ENCODE measurements around the gene AKT1.

AKT1 gene

DNA sequence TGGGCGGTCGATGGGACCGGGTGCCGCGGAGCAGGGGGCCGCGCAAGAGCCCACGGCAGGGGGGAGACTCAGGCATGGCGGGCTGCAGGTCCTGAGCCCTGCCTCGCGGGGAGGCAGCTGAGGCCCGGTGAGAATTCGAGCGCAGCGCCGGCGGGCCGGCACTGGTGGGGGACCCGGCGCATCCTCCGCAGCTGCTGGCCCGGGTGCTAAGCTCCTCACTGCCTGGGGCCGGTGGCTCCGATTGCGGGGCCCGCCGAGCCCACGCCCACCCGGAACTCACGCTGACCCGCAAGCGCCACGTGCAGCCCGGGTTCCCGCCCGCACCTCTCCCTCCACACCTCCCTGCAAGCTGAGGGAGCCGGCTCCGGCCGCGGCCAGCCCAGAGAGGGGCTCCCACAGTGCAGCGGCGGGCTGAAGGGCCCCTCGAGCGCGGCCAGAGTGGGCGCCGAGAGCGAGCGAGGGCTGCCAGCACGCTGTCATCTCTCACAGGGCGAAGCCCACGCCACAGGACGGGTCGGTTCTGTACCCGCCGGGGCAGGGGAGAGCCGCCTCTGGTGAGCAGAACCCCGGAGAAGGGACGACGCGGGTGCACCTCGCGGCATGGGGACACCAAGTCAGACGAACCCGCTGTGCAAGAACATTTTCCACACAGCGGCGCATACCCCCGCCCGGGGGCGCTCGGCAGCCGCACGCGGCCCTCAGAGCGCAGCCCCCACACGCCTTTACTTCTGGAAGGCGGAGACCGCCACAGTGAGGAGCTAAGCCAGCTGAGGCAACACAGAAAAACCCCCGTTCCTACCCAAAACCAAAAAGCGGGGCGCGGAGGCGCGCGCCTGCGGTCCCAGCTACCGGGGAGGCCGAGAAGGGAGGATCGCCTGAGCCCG, 43.8 kb downstream of the AKT1 start:
- DNase-seq: no peak

DNA sequence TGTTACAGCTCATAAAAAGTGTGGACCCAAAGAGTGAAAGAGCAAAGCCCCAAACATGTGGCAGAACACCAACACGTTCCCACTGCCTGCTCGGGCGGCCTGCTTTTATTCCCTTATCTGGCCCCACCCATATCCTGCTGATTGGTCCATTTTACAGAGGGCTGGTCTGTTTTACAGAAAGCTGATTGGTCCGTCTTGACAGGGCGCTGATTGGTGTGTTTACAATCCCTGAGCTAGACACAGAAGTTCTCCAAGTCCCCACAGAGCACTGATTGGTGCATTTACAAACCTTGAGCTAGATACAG, 44.8 kb downstream of the AKT1 start:
- peak in 1 of 2 donors; percentile 15 for DNase-seq

DNA sequence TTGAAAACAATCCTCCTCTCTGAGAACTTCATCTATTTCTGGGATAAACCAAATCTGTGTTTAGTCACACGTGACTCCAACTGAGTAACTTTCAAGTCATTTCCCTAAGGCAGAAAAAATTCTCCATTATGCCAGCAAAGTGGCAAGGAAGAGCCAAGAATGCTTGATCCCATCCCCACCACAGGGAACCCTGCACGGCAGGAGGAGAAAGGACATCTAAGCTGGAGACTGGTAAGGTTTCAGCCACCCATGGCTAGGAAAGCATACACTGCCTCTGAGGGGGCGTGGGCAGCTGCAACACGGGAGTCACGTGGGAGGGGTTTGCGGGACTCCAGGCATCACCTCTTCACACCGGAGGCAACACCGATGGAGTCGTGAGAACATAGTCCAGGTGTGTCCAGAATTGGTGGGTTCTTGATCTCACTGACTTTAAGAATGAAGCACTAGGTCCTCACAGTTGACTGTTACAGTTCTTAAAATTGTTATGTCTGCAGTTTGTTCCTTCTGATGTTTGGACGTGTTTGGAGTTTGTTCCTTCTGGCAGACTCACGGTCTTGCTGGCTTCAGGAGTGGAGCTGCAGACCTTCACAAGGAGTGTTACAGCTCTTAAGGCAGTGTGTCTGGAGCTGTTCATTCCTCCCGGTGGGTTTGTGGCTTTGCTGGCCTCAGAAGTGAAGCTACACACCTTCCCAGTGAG, 45.3 kb downstream of the AKT1 start:
- DNase-seq: no peak

- DNase-seq: no peak
Measured at GRCh38 chr14:104749111-104749649, 46.4 kb downstream of the AKT1 start.

DNA sequence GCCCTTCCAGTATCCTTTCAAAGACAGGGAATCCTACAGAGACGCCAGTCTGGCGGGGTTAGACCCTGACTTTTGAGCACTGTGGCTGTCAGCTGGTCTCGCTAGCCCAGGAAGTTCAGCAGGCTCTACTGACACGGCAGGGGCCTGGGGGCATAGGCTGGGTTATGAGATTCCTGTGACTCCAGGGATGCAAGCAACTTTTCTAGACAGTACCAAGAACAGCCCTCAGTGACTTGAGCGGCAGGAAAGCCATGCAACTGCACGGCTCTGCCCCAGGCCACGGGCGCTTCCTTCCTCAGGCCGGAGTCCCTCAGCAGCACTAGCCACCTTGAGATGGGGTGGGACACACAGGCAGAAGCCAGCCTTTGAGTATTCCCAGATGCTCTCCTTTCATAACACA, 47.7 kb downstream of the AKT1 start:
- no peak for DNase-seq

DNA sequence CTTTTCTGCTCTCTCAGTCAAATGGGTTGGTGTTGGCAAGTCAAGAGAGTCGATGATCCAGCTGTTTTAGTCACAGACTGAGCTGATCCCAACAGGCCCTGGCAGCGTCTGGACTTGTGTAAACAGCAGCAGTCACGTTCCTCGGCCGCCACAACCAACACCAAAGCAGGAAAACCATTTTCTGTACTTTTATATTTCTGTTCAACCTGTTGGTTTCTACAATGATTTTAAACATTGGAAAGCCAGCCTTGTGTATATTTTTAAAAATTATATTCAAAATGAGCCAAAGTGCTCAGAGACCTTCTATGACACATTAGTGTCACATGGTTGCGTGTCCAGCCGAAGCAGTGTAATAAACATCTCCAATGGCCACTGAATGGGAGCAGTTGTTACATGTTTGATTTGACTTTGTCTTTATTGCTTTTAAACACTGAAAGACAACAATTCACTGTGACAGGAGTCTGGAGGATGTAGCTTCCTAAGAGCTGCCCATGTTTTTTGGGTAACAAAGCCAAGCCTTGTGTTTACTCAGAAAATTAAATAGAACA, 48.5 kb downstream of the AKT1 start:
- no peak for DNase-seq

GRCh38 chr14:104746071-104746545, 49.4 kb downstream of the AKT1 start:
- no peak for DNase-seq

- DNase-seq: no peak
Measured at GRCh38 chr14:104745431-104745830, 50.1 kb downstream of the AKT1 start.

GRCh38 chr14:104744484-104744883, 51.1 kb downstream of the AKT1 start:
- DNase-seq: no peak

DNA sequence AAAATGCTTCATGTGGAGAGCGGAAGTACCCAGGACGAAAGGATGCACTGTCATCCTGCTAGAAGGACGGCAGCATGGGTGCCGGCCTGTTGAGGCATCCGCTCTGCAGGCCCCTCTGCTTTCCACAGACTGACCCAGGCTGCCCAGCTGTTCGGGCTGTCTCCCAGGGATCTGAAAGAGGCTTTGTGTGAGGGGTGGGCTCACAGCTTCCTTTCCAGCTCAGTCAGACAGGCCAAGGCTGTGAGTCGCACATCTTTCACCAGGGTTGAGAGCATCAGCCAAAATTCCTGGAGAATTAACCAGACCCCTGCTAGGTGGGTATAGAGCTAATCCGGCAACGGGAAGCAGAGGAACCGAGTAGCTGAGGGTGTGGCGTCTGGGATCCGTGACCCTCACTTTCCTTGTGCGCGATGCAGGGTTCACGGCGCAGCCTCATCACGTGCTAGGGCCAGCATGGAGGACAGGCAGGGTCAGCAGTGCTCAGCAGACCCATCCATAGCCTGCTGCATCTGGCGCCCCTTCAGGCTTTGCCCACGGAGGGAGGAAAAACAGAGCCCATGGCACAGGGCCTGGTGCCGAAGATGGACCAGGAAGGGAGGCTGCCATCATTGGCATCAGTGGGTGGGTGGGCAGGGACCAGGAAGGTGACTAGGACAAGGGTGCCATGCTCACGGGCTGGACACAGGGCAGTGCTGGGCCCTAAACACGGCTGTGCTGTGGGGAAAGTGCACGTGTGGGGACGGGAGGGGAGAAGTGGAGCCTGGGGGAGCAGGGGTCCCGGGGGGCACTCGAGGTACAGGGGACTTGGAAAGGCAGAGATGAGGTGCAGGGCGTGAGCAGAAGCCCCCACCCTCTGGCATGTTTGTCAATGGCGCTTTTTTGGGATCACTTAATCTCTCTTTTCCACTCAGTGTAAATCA, 51.8 kb downstream of the AKT1 start:
- no peak for DNase-seq

GRCh38 chr14:104742586-104743455, 52.7 kb downstream of the AKT1 start:
- DNase-seq: no peak

DNA sequence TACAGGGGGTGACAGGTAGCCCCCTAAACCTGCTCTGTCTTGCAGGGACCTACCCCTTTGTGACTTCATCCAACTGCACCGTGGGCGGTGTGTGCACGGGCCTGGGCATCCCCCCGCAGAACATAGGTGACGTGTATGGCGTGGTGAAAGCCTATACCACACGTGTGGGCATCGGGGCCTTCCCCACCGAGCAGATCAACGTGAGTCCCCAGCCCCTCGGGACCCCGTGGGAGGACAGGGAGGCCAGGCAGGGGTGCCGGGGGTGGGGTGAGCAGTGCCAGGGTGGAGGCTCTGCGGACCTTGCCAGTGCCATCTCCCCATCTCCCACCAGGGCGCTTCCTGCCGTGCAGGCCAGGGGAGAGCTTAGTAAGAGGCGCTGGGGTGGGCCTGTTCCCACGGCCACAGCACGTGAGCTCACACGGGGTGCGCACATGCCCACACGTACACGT, 53.7 kb downstream of the AKT1 start:
- no peak for DNase-seq

DNA sequence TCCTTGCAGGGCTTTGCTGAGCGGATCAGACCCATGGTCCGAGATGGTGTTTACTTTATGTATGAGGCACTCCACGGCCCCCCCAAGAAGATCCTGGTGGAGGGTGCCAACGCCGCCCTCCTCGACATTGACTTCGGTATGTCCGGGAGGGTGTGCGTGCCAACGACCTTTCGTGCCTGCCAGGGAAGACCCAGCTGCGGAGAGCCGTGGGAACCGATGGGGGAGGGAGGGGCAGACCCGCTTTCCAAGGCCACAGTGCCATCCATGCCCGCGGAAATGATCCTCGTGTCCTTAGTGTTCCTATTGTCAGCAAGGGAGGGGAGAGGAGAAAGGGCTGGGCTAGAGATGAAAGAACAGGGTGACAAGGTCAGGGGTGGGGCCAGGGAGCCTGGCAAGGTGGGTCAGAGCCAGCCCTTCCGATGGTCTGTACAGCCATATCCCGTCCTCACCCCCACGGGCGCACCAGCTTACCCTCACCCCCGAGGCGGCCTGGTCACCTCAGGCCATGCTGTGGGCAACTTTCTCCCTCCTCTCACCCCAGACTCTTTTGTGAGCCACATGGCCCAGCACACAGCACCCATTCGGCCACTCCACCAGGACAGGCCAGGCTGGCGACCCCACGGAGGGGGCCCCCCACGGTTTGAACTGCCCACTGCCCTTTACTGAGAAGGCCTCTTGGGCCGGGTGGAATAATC, 54.3 kb downstream of the AKT1 start:
- no peak for DNase-seq

DNA sequence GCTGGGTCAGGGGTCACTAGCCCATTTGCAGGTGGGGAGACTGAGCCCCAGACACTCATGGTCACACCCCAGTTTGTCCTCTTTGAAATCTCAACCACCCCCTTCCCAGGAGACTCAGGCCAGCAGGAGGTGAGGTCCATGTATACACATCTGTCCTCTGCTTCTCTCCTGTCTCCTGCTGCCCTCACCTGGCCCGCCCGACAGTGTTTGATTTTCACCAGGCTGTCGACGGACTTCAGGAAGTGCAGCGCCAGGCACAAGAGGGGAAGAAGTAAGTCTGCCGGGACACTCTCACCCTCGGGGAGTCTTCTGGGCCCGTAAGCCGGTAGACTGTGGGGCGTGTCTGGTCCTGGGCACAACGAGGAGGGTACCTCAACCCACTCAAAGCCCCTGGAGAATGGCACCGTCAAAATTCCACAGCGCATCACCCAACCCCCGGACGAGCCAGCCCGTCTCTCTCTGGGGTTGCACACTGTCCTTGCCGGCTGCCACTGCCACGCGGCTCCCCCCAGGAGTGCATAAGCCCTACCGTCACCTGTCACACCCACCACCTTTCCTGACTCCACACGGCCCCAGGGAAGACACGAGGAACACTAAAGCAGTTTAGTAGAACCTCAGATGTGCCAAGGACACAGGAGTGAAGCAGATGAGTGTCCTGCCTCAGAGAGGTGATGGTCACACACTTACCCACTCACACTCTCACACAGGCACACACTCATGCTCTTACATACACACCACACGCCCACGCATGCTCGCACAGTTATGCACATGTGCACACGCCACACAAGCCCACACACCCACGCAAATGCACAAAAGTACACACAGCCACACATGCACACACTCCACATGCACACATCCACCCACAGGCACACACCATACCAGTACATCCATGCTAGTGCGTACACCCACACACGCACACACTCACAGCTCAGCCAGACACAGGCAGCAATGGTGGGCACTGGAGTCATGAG, 55.7 kb downstream of the AKT1 start:
- no peak for DNase-seq

DNA sequence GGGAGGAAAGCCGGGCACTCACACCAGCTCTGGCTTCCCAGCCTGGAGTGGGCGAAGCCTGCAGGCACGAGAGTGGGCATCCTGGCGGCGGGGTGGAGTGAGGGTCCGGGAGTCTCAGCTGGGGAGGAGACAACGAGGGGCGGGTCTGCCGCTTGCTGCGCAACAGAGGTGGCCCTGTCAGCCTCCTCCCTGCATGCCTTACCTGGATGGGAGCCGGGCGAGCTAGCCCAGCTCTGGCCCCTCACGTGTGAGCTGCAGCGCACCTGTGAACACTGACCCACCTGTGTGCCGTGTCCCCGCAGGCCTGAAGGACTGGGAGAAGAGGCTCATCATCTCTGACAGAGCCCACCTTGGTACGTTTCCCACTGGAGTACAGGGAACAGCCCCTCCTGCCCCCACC, 56.5 kb downstream of the AKT1 start:
- no peak for DNase-seq

DNA sequence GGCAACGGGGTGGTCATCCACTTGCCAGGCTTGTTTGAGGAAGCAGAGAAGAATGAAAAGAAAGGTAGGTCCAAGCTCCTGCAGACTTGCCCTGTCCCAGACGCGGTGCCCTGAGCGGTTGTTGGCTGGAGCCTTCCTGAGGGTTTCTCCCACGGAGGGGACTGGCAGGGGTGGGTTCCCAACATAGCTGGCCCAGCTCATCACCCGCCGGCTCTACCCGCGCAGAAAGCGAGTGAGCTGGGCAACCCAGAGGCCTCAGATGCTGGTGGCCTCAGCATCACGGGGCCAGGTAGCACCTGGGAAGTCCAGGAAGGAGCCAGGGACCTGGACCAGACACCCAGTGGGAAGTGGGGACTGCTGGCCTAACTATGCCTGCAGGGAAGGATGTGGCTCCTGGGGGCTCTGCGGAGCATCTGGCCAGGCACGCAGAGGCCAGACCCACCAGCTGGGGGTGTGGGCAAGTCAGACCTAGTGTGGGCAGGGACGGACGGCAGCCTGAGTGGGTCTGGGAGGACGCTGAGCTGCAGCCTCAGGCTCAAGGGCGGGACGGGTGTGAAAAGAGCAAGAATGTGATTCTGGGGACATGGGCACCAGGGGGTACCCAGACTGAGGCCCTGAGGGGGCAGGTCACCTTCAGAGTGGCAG, 57.1 kb downstream of the AKT1 start:
- DNase-seq: no peak

DNA sequence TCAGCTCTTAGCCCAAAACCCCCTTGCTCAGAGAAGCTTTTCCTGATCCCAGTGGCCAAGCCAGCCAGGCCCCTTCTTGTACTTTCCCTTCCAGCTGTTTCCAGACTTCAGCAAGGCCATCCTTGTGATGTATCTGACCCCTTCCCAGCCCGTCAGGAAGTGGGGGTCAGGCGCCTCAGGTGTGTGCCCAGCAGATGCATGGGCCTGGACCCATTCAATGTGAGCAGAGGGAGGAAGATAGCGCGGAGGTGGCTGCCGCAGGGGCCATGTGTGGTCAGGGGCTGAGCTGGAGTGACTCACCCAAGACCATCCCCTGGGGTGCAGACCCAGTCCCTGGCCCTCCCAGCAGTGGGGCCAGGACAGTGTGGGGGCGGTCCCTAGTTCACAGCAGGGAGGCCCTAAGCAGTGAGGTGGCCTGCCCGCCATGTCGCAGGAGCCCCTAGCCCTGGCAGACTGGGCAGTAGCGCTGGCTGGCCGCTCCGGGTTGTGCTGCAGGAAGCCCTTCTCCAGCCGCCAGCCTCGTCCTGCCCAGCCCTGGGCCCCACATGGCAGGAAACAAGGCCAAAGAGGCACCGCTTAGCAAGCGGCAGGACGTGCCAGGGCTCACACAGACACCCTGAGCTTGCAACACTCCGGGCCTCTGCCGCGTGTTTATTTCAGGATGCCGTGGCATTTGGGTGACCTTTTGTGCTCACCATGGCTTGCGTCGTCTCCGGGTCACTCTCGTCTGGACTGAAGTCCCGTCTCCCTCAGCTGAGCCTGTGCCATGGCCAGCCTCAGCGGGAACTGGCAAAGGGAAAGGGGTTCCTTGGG, 59.5 kb downstream of the AKT1 start:
- peak in 1 of 2 donors; percentile 20 for DNase-seq

Data from CD4-positive, alpha-beta T cell treated with Interferon alpha-2 for 1 hour (primary cell).